NCI-H146 (cell line): ENCODE results near the gene OR51Q1.

Source experiments
- DNase-seq: peaks from one replicate; lab custom pipeline; 2025; lab: John Stamatoyannopoulos, UW

Gene OR51Q1, protein sequence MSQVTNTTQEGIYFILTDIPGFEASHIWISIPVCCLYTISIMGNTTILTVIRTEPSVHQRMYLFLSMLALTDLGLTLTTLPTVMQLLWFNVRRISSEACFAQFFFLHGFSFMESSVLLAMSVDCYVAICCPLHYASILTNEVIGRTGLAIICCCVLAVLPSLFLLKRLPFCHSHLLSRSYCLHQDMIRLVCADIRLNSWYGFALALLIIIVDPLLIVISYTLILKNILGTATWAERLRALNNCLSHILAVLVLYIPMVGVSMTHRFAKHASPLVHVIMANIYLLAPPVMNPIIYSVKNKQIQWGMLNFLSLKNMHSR

GRCh38 chr11:5421811-5422210 is at the start of gene OR51Q1:
TSS of gene OR51Q1 (plus strand) at chr11:5422111. CDS start at chr11:5422201, 90 bp downstream.
- DNase-seq: no peak

GRCh38 chr11:5380740-5381342 is 41.1 kb upstream of the OR51Q1 start:
- peak; percentile 42 for DNase-seq

- no peak for DNase-seq
These were observed 38.3 kb upstream of the OR51Q1 start, which contains the start of gene OR51M1 for GRCh38 chr11:5383576-5383975. TSS of gene OR51M1 (plus strand) at chr11:5383812. CDS start at chr11:5389399, 5,587 bp downstream.

GRCh38 chr11:5384335-5384734 is 37.6 kb upstream of the OR51Q1 start:
- DNase-seq: no peak

DNA sequence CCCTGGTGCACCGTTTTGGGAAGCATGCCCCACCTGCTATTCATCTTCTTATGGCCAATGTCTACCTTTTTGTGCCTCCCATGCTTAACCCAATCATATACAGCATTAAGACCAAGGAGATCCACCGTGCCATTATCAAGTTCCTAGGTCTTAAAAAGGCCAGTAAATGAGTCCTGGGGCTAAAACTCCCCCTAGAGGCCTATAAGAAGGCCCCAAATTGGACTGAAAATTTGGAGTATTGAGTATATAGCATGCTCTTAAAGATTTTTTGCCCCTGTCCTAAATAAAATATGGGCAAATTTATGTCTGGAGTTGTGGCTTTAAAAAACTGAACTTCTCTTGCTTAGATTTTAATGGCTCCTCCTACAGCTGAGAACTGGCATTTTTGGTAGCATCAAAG is 31.7 kb upstream of the OR51Q1 start:
- DNase-seq: no peak

GRCh38 chr11:5394091-5394490 is 27.8 kb upstream of the OR51Q1 start:
- no peak for DNase-seq

GRCh38 chr11:5398936-5399335 is 23.0 kb upstream of the OR51Q1 start:
- DNase-seq: no peak

GRCh38 chr11:5405173-5405572 is 16.7 kb upstream of the OR51Q1 start:
- no peak for DNase-seq

DNA sequence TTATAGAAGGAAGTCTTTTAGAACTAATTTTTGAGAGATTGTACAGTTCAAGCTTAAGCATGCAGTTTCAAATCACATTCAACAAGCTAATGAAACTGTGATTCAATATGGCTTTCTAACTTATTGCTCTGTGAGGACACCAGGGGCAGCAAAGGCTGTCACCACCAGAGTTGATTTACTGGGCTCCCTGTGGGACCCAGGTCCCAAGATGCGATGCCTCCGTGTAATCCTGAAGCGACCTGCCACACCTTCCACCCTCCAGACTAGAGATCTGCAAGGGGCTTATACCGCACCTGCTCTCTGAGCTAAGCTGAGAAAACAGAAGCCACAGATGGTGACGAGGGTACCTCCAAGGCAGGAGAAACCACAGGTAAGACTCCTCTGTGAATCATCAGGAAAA is 918 bp upstream of the OR51Q1 start:
- DNase-seq: no peak

DNA sequence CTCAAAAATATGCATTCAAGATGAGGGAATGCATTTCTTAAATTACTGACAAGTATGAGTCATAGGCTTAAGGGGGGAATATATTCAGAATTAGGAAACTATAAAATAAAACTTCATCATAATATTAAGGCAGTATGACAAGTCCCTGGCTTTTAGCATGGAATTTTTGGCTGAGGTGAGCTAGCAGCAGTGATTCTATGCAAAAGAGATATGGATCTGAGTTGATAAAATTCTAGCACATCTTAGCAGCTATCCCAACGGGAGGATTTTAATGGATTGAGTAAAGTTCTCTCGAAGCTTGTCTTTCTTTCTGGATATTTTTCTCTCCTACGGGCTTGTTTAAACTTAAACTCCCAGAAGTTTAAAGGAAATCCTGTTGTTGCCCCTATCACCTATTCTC is 1.2 kb downstream of the OR51Q1 start:
- no peak for DNase-seq

DNA sequence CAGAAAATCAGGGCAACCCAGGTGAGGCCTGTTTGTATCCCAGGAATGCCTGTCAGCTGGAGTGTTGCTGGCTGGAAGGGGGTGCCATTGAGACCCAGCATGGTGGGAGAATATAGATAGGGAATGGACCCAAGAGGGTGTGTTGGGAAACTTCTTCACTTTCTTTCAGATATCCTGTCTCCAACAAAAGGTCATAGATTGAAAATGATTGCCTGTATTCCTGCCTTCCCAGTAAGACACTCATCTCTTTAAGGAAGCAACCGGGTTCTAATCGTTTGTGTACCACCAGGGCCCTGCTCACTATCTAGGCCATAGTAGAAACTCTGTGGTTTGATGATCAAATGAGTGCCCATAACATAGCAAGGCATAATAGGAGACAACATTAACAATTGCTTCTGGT is 19.5 kb downstream of the OR51Q1 start, which contains the start of gene OR51I1:
TSS of gene OR51I1 (minus strand) at position 101 of the 400 bp plus-strand sequence. CDS start at position 101, 0 bp downstream.
- DNase-seq: no peak

DNA sequence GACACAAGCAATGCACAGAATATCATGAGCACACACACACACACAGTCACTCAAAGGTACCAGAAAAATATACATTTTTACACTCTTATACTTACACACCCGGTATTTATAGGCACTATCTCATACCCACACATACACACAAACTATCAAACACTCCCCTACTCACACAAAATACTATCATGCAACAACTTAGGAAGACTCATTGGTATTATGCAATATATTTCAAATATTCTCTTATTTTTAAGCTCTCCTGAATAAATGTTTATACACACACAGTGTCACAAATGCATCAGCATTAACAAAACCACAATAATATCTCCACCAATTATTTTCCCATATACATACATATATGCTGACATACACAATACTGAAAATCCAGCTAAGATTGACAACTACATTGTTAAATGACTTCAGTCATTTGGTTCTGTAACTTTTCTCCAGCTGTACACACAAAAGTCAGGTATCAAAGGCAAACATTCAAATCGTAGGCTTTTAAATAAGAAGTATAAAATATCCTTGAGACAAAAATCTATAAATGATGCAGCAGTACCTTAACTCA is 22.0 kb downstream of the OR51Q1 start:
- DNase-seq: no peak

- DNase-seq: no peak
These were observed 27.1 kb downstream of the OR51Q1 start, which contains the start of gene OR51I2 for GRCh38 chr11:5449023-5449422. TSS of gene OR51I2 (plus strand) at chr11:5449323. CDS start at chr11:5453489, 4,166 bp downstream.

DNA sequence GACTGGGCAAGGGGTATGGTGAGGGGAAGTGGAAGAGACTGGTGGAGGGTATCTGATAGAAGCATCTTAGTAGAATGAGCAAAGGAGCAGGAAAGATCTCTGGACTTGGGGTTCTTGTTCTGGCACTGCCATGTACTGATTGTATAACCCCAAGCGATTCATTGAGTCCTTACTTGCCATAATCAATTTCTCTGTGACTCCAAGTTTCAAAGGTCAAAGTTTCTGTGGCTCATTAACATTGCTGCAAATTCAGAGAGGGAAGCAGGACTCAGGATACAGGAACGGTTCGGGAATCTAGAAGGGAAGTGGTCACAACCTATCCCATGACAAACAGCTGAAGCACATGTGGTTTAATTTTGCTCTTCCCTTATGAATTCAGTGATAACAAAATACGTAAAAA is 27.5 kb downstream of the OR51Q1 start:
- DNase-seq: no peak

DNA sequence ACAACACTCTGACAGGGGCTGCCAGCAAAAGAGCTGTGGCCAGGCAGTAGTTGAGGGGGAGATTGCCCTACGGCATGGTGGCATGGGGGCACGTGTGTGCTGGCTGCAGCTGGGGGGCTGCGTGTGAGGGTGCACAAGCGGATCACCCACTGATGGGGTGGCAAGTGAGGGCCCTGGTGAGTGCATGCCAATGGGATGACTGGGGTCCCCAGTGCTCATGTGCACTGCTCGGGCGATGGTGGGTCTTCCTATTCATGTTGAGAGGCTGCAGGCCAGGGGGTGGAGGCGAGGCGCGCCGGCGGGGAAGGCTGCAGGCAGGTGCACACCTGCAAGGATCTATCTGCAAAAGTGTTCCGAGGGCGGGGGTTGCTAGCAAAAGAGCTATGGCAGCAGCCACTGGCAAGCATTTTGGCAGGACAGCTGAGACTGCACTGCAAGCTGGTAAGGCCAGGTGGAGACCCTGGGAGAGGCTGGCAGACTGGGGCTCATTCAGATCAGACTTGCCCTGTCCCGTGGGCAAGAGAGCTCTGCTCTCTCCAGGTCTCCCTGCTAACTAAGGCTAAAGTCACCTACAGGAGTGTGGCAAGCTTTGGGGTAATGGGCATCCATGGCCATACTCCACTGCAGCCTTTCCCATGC is 39.2 kb downstream of the OR51Q1 start:
- no peak for DNase-seq

DNA sequence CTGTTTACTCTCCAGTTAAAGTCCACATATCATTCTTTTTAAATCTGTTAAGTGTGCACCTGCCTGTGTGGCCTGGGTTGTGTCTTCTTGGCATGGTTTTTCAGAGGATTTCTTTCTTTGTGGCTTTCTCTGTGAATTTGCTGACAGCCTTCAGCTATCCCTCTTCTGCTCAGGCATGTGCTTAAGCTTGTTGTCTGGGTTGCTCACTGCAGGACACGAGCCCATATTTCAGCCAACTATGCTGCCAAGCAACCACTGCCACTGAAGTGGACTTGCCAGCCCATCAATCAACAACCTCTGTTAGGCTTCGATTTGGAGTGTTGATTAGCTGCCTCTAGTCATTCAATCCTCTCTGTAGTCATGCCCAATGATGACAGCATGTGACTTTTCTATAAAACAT is 45.6 kb downstream of the OR51Q1 start:
- no peak for DNase-seq
